H54 (cell line): ENCODE results near the gene SLC25A25.
A peak's percentile ranks its signal among the peaks of the same experiment; 100 is the strongest.
"Not testable (repeated sequence)": the region's sequence is repeated elsewhere in the genome, so short reads cannot be mapped to it uniquely, and the experiment has no call there.

ENCODE experiments used
- DNase-seq: peaks from one replicate; pipeline ENCODE4 v3.0.0; 2011; ENCODE audit warnings: low spot score, mixed read lengths; ENCODE audit not compliant: insufficient read length
- FAIRE-seq: peaks from 3 replicates; lab custom pipeline; 2011; peaks lifted over from hg19 to GRCh38; lab: Jason Lieb, UNC
- POLR2A ChIP-seq: IDR thresholded peaks from 2 replicates; pipeline ENCODE4 v1.6.1; 2011; ENCODE audit warnings: low read depth, mild to moderate bottlenecking, low read length

The SLC25A25 gene

GRCh38 chr9:128067645-128068385, at the start of gene SLC25A25:
Gene SLC25A25 (plus strand): TSS chr9:128068232. CDS start chr9:128068320, 88 bp downstream.
- FAIRE-seq (peak; percentile 89), DNase-seq (peak; percentile 99)
- peak; percentile 94 for TF ChIP-seq POLR2A

GRCh38 chr9:128020692-128021091, 47.3 kb upstream of the SLC25A25 start:
- no peak for TF ChIP-seq POLR2A
- FAIRE-seq (no peak), DNase-seq (no peak)

GRCh38 chr9:128021098-128021497, 46.9 kb upstream of the SLC25A25 start:
- DNase-seq (no peak), FAIRE-seq (no peak)
- TF ChIP-seq POLR2A: no peak

- peak; percentile 88 for DNase-seq
- peak; percentile 85 for FAIRE-seq
- TF ChIP-seq POLR2A: no peak
Measured at GRCh38 chr9:128022886-128023285, 45.1 kb upstream of the SLC25A25 start.

- DNase-seq, FAIRE-seq: not testable (repeated sequence)
Measured at GRCh38 chr9:128023671-128024070, 44.4 kb upstream of the SLC25A25 start.

GRCh38 chr9:128024761-128025308, 43.2 kb upstream of the SLC25A25 start:
- no peak for FAIRE-seq
- no peak for DNase-seq
- TF ChIP-seq POLR2A: no peak

GRCh38 chr9:128025736-128026135, 42.3 kb upstream of the SLC25A25 start:
- no peak for FAIRE-seq
- DNase-seq: no peak
- no peak for TF ChIP-seq POLR2A

- no peak for TF ChIP-seq POLR2A
- DNase-seq: no peak
- FAIRE-seq: no peak
Measured at GRCh38 chr9:128026255-128026772, 41.7 kb upstream of the SLC25A25 start.

GRCh38 chr9:128026773-128027541, 41.1 kb upstream of the SLC25A25 start:
- DNase-seq (no peak), FAIRE-seq (no peak)
- TF ChIP-seq POLR2A: no peak

GRCh38 chr9:128027705-128028104, 40.3 kb upstream of the SLC25A25 start:
- no peak for TF ChIP-seq POLR2A
- FAIRE-seq (no peak), DNase-seq (no peak)

- no peak for DNase-seq
- no peak for TF ChIP-seq POLR2A
- no peak for FAIRE-seq
Measured at GRCh38 chr9:128033609-128034008, 34.4 kb upstream of the SLC25A25 start.

GRCh38 chr9:128034821-128035652, 33.0 kb upstream of the SLC25A25 start:
- DNase-seq (peak; percentile 94), FAIRE-seq (peak; percentile 89)
- TF ChIP-seq POLR2A: no peak

- not testable (repeated sequence) for FAIRE-seq, DNase-seq
Measured at GRCh38 chr9:128036522-128036921, 31.5 kb upstream of the SLC25A25 start.

GRCh38 chr9:128040783-128041182, 27.2 kb upstream of the SLC25A25 start:
- not testable (repeated sequence) for FAIRE-seq, DNase-seq
